Measurements from ENCODE around the gene RIC1.
"Not testable (repeated sequence)": the region's sequence is repeated elsewhere in the genome, so short reads cannot be mapped to it uniquely, and the experiment has no call there.

RIC1 gene

GRCh38 chr9:5767968-5768932 is 139.3 kb downstream of the RIC1 start:
- H3K27ac ChIP-seq, result no peak overlapping the region
- TF ChIP-seq ZFX (IDR thresholded peaks at IDR 0.05) (no peak), CTCF (conservative IDR thresholded peaks at IDR 0.05) (no peak)

GRCh38 chr9:5773324-5773999 is 144.6 kb downstream of the RIC1 start:
- TF ChIP-seq ZFX (IDR thresholded peaks at IDR 0.05) (no peak), CTCF (conservative IDR thresholded peaks at IDR 0.05) (peak; percentile 10)
- H3K27ac ChIP-seq, result no peak overlapping the region

GRCh38 chr9:5778805-5779204 is 149.9 kb downstream of the RIC1 start:
- no peak for TF ChIP-seq ZFX (IDR thresholded peaks at IDR 0.05)
- no peak for TF ChIP-seq CTCF (conservative IDR thresholded peaks at IDR 0.05)
- no peak overlapping the region for H3K27ac ChIP-seq

GRCh38 chr9:5779705-5780218 is 150.9 kb downstream of the RIC1 start:
- 0 out of 2 replicates have a peak overlapping the region, but pooled peaks have one; percentile 3 for H3K27ac ChIP-seq

GRCh38 chr9:5783420-5783819 is 154.5 kb downstream of the RIC1 start:
- H3K27ac ChIP-seq, result not testable (repeated sequence)

DNA sequence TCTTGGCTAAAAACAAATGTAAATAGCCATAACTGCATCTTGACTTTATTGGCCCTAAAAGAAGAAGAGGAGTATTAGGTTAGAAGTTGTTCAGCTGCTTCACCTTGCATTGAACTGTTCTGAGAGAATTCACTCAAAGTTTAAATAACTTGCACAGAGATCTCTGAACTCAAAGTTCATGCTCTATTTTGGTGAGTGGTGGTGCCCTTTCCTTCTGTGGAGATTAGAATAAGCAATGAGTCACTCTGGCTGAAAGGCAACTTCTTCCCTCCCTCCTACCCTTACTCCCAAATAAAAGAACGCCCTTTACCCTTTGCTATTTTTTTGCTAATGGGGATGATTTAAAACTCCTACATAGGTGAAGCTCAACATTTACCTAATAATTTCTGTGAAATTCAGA is 155.1 kb downstream of the RIC1 start:
- TF ChIP-seq CTCF (conservative IDR thresholded peaks at IDR 0.05) (no peak), ZFX (IDR thresholded peaks at IDR 0.05) (no peak)
- no peak overlapping the region for H3K27ac ChIP-seq

DNA sequence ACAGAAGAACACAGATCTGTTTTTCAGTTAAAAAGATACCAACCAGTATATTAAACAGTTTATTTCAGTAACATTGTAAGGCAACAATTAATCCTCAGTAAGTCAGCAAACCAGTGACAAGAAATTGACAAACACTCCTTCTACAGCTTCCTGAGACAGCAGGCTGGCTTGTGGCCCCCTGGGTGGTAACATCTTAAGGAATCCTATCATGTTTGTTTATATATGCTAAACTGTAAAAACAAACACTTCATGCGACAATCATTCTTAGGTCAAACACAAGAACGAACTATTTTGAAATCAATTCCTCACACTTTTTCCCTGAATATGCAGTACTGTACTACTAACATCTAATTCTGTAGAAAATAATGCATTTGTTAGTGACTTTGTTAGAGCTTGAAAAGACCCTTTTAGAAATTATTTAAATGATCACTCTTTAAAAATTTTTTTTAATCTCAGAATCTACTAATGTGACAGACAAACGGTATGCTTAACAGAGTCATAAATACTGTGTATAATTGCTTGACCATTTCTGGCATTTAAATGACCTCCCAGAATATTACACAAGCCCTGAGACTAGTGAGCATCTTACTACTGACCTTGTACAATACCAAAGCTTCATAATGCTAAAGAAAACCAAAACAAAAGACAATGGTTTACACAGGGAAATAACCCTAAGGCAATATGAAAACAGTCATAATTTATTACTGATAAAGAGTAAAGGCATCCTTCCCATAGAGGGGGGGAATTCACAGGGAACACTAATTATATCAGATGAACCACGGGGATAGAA is 155.8 kb downstream of the RIC1 start:
- no peak overlapping the region for H3K27ac ChIP-seq
- no peak for TF ChIP-seq ZFX (IDR thresholded peaks at IDR 0.05)
- no peak for TF ChIP-seq CTCF (conservative IDR thresholded peaks at IDR 0.05)
